ENCODE measurements around the gene GABPB1.

Gene GABPB1

DNA sequence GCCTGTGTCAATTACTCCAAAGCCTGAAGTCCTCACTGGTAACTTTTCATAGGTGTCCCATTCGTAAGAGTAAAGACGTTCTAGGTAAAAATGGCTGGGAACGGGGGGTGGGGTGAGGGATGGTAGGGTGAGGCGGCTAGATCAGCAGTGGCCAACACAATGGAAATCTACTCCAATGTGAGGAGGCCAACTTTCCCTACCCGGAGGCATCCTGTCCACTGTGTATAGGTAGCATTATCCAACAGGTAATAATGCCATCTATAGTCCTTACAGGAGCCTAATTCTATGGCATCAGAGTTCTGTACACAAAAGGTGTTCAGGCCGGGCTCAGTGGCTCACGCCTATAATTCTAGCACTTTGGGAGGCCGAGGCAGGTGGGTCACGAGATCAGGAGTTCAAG, 118.6 kb downstream of the GABPB1 start:
- DNase-seq = no peak

DNA sequence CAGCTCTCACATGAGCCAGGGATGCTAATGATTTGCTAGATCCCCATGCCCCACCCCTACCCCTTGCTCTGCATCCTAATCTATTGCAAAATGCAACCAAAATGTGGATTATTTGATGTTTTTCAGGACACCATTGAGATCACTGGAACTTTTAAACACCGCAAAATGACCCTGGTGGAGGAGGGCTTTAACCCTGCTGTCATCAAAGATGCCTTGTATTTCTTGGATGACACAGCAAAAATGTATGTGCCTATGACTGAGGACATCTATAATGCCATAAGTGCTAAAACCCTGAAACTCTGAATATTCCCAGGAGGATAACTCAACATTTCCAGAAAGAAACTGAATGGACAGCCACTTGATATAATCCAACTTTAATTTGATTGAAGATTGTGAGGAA, 119.2 kb downstream of the GABPB1 start:
- no peak for DNase-seq

GRCh38 chr15:50234764-50235163, 120.2 kb downstream of the GABPB1 start:
- DNase-seq = no peak

- DNase-seq = no peak
These were observed 121.7 kb downstream of the GABPB1 start for GRCh38 chr15:50233192-50233736.

GRCh38 chr15:50232791-50233190, 122.2 kb downstream of the GABPB1 start:
- no peak for DNase-seq

- no peak for DNase-seq
These were observed 123.2 kb downstream of the GABPB1 start for GRCh38 chr15:50231761-50232160.

GRCh38 chr15:50229336-50229735, 125.7 kb downstream of the GABPB1 start:
- DNase-seq = no peak

DNA sequence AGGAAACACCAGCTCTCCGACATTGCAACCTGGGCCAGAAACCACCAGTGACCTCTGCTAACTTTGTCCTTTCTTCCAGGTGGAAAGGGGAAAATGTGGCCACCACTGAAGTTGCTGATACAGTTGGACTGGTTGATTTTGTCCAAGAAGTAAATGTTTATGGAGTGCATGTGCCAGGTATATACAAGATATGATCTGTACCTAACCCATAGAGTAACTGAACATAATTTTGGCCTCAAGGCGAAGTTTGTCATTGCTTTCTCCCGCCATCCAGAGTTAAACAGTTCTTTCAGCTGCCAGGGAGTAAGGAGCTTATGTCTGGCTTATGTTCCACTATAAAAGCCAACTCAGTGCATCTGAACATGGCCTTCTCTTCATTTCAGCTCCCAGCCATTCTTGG, 126.1 kb downstream of the GABPB1 start:
- no peak for DNase-seq

GRCh38 chr15:50227076-50227475, 127.9 kb downstream of the GABPB1 start:
- no peak for DNase-seq

GRCh38 chr15:50225938-50226337, 129.1 kb downstream of the GABPB1 start:
- DNase-seq = no peak

Measured in NCI-H526 (cell line).